Neuronal stem cell (in vitro differentiated cells): ENCODE measurements around the gene KRT7.
A peak's percentile ranks its signal among the peaks of the same experiment; 100 is the strongest.

Experiments
- DNase-seq: peaks from one replicate; pipeline ENCODE4 v3.0.0-alpha.2; 2013; ENCODE audit warnings: low spot score
- H2AFZ ChIP-seq: one replicate; pipeline ENCODE4 v1.6.1; 2013; ENCODE audit warnings: mild to moderate bottlenecking, low read length, inconsistent platforms
- H2AK5ac ChIP-seq: 2 replicates; pipeline ENCODE4 v1.6.1; 2013; ENCODE audit warnings: low read depth, mild to moderate bottlenecking, inconsistent platforms, low read length, moderate library complexity, mixed read lengths
- H2BK120ac ChIP-seq: 2 replicates; pipeline ENCODE4 v1.6.1; 2013; ENCODE audit warnings: low read depth, mild to moderate bottlenecking, inconsistent platforms, low read length, moderate library complexity, mixed read lengths
- H2BK12ac ChIP-seq: one replicate; pipeline ENCODE4 v1.6.1; 2013; ENCODE audit warnings: low read length, inconsistent platforms
- H2BK15ac ChIP-seq: 2 replicates; pipeline ENCODE4 v1.6.1; 2013; ENCODE audit warnings: mild to moderate bottlenecking, low read length, inconsistent platforms, mixed read lengths
- H2BK5ac ChIP-seq: one replicate; pipeline ENCODE4 v1.6.1; 2013; ENCODE audit warnings: inconsistent platforms, mild to moderate bottlenecking, low read length, moderate library complexity
- H3K14ac ChIP-seq: one replicate; pipeline ENCODE4 v1.6.1; 2013; ENCODE audit warnings: low read length, inconsistent platforms
- H3K18ac ChIP-seq: 2 replicates; pipeline ENCODE4 v1.6.1; 2013; ENCODE audit warnings: low read length, inconsistent platforms
- H3K23ac ChIP-seq: 2 replicates; pipeline ENCODE4 v1.6.1; 2013; ENCODE audit warnings: low read depth, mild to moderate bottlenecking, mixed read lengths, low read length, inconsistent platforms; ENCODE audit not compliant: poor library complexity
- H3K27ac ChIP-seq: replicated peaks from 3 replicates; pipeline ENCODE4 v1.5.1; 2013; ENCODE audit warnings: low read length, inconsistent platforms
- H3K27me3 ChIP-seq, 3 experiments: 2 replicates each; pipeline ENCODE4 v1.6.1; 2013; ENCODE audit warnings: low read length in 3 of 3, mild to moderate bottlenecking in 2 of 3, inconsistent platforms in 1 of 3, low read depth in 1 of 3, mixed read lengths in 1 of 3, moderate library complexity in 1 of 3; ENCODE audit not compliant: control insufficient read depth in 3 of 3, insufficient read depth in 3 of 3
- H3K36me3 ChIP-seq, 2 donors: replicated peaks in 1 of 2; 2 replicates each; pipeline ENCODE4 v1.6.1; 2013; ENCODE audit warnings: low read length in 2 of 2; ENCODE audit not compliant: control insufficient read depth in 2 of 2, insufficient read depth in 2 of 2
- H3K4ac ChIP-seq: 2 replicates; pipeline ENCODE4 v1.6.1; 2013; ENCODE audit warnings: inconsistent platforms, mild to moderate bottlenecking, low read length, moderate library complexity
- H3K4me1 ChIP-seq, 2 donors: 1 replicate in 1 of 2; 2 replicates in 1 of 2; pipeline ENCODE4 v1.6.1; 2013; ENCODE audit warnings: low read length in 2 of 2, low read depth in 1 of 2; ENCODE audit not compliant: control insufficient read depth in 2 of 2, insufficient read depth in 1 of 2
- H3K4me2 ChIP-seq: one replicate; pipeline ENCODE4 v1.6.1; 2013; ENCODE audit warnings: mild to moderate bottlenecking, low read length, inconsistent platforms; ENCODE audit not compliant: insufficient read depth, poor library complexity, severe bottlenecking
- H3K4me3 ChIP-seq, 2 donors: 2 replicates each; pipeline ENCODE4 v1.5.1; 2013; ENCODE audit warnings: low read length in 2 of 2, mild to moderate bottlenecking in 2 of 2, inconsistent platforms in 1 of 2, moderate library complexity in 1 of 2
- H3K79me1 ChIP-seq: one replicate; pipeline ENCODE4 v1.6.1; 2013; ENCODE audit warnings: low read depth, mild to moderate bottlenecking, inconsistent platforms, low read length, moderate library complexity
- H3K9ac ChIP-seq: one replicate; pipeline ENCODE4 v1.6.1; 2013; ENCODE audit warnings: mild to moderate bottlenecking, low read depth, low read length, inconsistent platforms; ENCODE audit not compliant: poor library complexity
- H3K9me3 ChIP-seq, 2 donors: replicated peaks in 1 of 2; 2 replicates each; pipeline versions ENCODE3 to v1.6.1; 2013; ENCODE audit warnings: low read length in 2 of 2, mild to moderate bottlenecking in 2 of 2, inconsistent platforms in 1 of 2, low read depth in 1 of 2, mixed read lengths in 1 of 2, moderate library complexity in 1 of 2; ENCODE audit not compliant: control insufficient read depth in 2 of 2, insufficient read depth in 1 of 2
- H4K8ac ChIP-seq: one replicate; pipeline ENCODE4 v1.6.1; 2013; ENCODE audit warnings: low read depth, mild to moderate bottlenecking, inconsistent platforms, low read length, moderate library complexity
- H4K91ac ChIP-seq: one replicate; pipeline ENCODE4 v1.6.1; 2013; ENCODE audit warnings: low read length, low read depth, mild to moderate bottlenecking, inconsistent platforms; ENCODE audit not compliant: poor library complexity
- WGBS, 2 donors: extraction: QIAGEN DNeasy Blood & Tissue Kit; methylation state at CpG; one replicate each; pipeline ENCODE4 v1.1.7; 2013; ENCODE audit warnings: missing lambda C conversion rate in 2 of 2, mixed read lengths in 1 of 2; ENCODE audit not compliant: insufficient read length in 2 of 2, insufficient replicate concordance in 1 of 2; ENCODE audit errors: extremely low coverage in 2 of 2; 5-methylcytosine and 5-hydroxymethylcytosine counted together

KRT7 gene

DNA sequence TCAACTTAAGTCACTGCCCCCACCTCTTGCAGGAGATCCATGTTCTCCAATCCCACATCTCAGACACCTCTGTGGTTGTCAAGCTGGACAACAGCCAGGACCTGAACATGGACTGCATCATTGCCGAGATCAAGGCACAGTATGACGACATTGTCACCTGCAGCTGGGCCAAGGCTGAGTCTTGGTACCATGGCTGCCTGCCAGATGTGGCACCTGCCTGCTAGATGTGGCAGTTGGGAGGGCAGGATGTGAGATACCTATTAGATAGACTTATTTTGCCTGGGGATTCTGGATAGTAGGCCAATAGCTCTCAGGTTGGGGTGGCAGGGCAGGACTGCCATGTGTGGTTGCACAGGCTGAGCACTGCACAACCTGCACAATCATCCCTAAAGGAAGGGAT lies 33.5 kb downstream of the KRT7 start:
- no peak overlapping the region for H2AFZ ChIP-seq
- peak overlapping the region in 1 of 2 donors; percentile 65 for H3K4me3 ChIP-seq
- H3K18ac ChIP-seq, result no peak overlapping the region
- H3K79me1 ChIP-seq, result no peaks in the 10 kb centered on the region
- no peak overlapping the region for H3K27ac ChIP-seq
- H3K36me3 ChIP-seq, result no peaks in the 10 kb centered on the region
- no peak overlapping the region for H4K91ac ChIP-seq
- H3K14ac ChIP-seq, result no peak overlapping the region
- H2BK5ac ChIP-seq, result no peak overlapping the region
- H4K8ac ChIP-seq, result no peak overlapping the region
- no peak overlapping the region for H3K23ac ChIP-seq
- H2AK5ac ChIP-seq, result no peak overlapping the region
- H3K4ac ChIP-seq, result no peak overlapping the region
- DNase-seq, result no peak
- H2BK15ac ChIP-seq, result no peak overlapping the region
- WGBS, 2 donors, result no CpG with 5 or more reads among the region's 2 CpGs
- no peak overlapping the region for H2BK12ac ChIP-seq
- H3K4me2 ChIP-seq, result no peak overlapping the region
- H3K27me3 ChIP-seq, result peaks cover 0 to 2% (median 0%) of the 10 kb centered on the region in 3 experiments
- no peaks in the 10 kb centered on the region for H3K4me1 ChIP-seq
- H3K9me3 ChIP-seq, result peaks cover 0 to 2% of the 10 kb centered on the region in 2 donors
- H3K9ac ChIP-seq, result no peak overlapping the region
- no peak overlapping the region for H2BK120ac ChIP-seq

DNA sequence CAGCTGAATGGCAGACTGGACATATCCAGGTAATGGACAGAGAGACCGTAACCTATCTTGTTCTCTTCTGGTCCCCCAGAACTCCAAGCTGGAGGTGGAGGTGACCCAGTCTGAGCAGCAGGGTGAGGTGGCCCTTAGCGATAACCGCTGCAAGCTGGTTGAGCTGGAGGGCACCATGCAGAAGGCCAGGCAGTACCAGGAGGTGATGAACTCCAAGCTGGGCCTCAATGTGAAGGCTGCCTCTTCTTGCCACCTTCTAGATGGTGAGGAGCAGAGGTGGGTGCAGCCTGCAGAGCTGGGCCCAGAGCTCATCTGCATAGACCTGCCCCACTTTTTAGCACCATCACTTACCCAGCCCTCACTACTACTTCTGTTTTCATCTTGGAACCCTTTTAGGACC lies 34.2 kb downstream of the KRT7 start:
- H3K14ac ChIP-seq, result no peak overlapping the region
- H3K9me3 ChIP-seq, result peaks cover 0 to 2% of the 10 kb centered on the region in 2 donors
- no peak overlapping the region for H2BK15ac ChIP-seq
- no peak overlapping the region for H2BK120ac ChIP-seq
- no peaks in the 10 kb centered on the region for H3K79me1 ChIP-seq
- H3K9ac ChIP-seq, result no peak overlapping the region
- no peak overlapping the region for H3K23ac ChIP-seq
- H3K27me3 ChIP-seq, result peaks cover 0 to 2% (median 0%) of the 10 kb centered on the region in 3 experiments
- no peak overlapping the region for H3K27ac ChIP-seq
- H2AK5ac ChIP-seq, result no peak overlapping the region
- H4K91ac ChIP-seq, result no peak overlapping the region
- H3K4me1 ChIP-seq, result no peaks in the 10 kb centered on the region
- H3K4me3 ChIP-seq, result no peak overlapping the region
- no peak overlapping the region for H2BK5ac ChIP-seq
- no peak overlapping the region for H4K8ac ChIP-seq
- WGBS, 2 donors, result no CpG with 5 or more reads among the region's 3 CpGs
- H3K4me2 ChIP-seq, result no peak overlapping the region
- no peak overlapping the region for H2BK12ac ChIP-seq
- no peaks in the 10 kb centered on the region for H3K36me3 ChIP-seq
- H3K4ac ChIP-seq, result no peak overlapping the region
- no peak overlapping the region for H3K18ac ChIP-seq
- DNase-seq, result no peak
- H2AFZ ChIP-seq, result no peak overlapping the region

GRCh38 chr12:52267699-52268098 lies 34.7 kb downstream of the KRT7 start:
- no peak overlapping the region for H3K27ac ChIP-seq
- no peak overlapping the region for H3K4me2 ChIP-seq
- no CpG with 5 or more reads among the region's 3 CpGs for WGBS, 2 donors

DNA sequence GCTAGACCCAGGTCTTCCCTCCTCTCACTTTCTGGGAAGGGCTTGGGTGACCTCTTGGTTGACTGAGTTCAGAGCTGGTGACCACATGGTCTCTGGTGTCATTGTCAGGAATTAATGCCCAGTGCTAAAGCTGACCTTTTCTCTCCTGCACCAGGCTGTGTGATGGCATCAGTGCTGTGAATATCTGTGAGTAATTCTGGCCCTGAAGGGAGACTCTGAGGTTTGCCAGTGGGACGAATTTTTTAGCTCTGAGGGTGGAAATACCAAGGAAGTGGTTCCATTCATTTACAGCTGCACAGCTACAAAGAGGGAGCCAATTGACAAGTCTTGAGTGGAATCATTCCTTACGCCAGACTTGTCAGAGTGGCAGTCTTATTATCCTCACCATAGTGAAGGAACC lies 35.2 kb downstream of the KRT7 start:
- no peak overlapping the region for H3K4ac ChIP-seq
- no peak overlapping the region for H3K4me2 ChIP-seq
- H4K91ac ChIP-seq, result no peak overlapping the region
- no peak overlapping the region for H3K23ac ChIP-seq
- WGBS, 2 donors, result no CpG with 5 or more reads among the region's 2 CpGs
- no peak overlapping the region for H4K8ac ChIP-seq
- peaks cover 0 to under 1% of the 10 kb centered on the region in 2 donors for H3K9me3 ChIP-seq
- H3K4me3 ChIP-seq, result no peak overlapping the region
- H3K18ac ChIP-seq, result peak overlapping the region; percentile 8
- no peak overlapping the region for H2BK15ac ChIP-seq
- H3K14ac ChIP-seq, result no peak overlapping the region
- no peak overlapping the region for H2BK120ac ChIP-seq
- H2BK5ac ChIP-seq, result no peak overlapping the region
- H2BK12ac ChIP-seq, result no peak overlapping the region
- H3K9ac ChIP-seq, result no peak overlapping the region
- no peaks in the 10 kb centered on the region for H3K4me1 ChIP-seq
- no peaks in the 10 kb centered on the region for H3K36me3 ChIP-seq
- no peak overlapping the region for H2AFZ ChIP-seq
- H3K27me3 ChIP-seq, result peaks cover 0 to 2% (median 0%) of the 10 kb centered on the region in 3 experiments
- DNase-seq, result no peak
- H3K27ac ChIP-seq, result no peak overlapping the region
- no peaks in the 10 kb centered on the region for H3K79me1 ChIP-seq
- no peak overlapping the region for H2AK5ac ChIP-seq

More at GRCh38 chr12:52267699-52268098, 34.7 kb downstream of the KRT7 start:
- no peak for DNase-seq
- Histone ChIP-seq H2AK5ac (no peak overlapping the region), H2BK5ac (no peak overlapping the region), H3K36me3 (no peaks in the 10 kb centered on the region), H3K4ac (no peak overlapping the region), H4K8ac (no peak overlapping the region), H2AFZ (no peak overlapping the region), H2BK120ac (no peak overlapping the region), H3K79me1 (no peaks in the 10 kb centered on the region), H2BK12ac (no peak overlapping the region), H3K9me3 (peaks cover 0 to 2% of the 10 kb centered on the region in 2 donors), H3K4me1 (no peaks in the 10 kb centered on the region), H3K27me3 (peaks cover 0 to 2% (median 0%) of the 10 kb centered on the region in 3 experiments), H2BK15ac (no peak overlapping the region), H4K91ac (no peak overlapping the region), H3K9ac (no peak overlapping the region), H3K14ac (no peak overlapping the region), H3K23ac (no peak overlapping the region), H3K18ac (no peak overlapping the region), H3K4me3 (no peak overlapping the region)
